Melanocyte of skin (primary cell): Measurements from ENCODE around the gene ZBTB21. TPM values are rescaled to one million over a fixed set of nuclear protein-coding genes. Genes with fewer than 3 reads are reported as not detected.

Experiments used
- total RNA-seq, 2 donors: library from RNA; depleted of rRNA; stranded (reverse); fragments of >200 nt; gene quantifications; 2 replicates each; pipeline ENCODE4 v1.2.3, GENCODE V29; 2012

The ZBTB21 gene
- 10 to 100 TPM; 14.8 to 16.7 TPM for total RNA-seq

GRCh38 chr21:42009831-42010506 lies at the start of gene ZBTB21:
TSS of gene ZBTB21 (minus strand) at chr21:42010360. CDS start at chr21:41994095, 16,265 bp downstream.

GRCh38 chr21:41953831-41954653 lies 56.1 kb downstream of the ZBTB21 start, which contains the start of gene C2CD2:
TSS of gene C2CD2 (minus strand) at chr21:41954018. CDS start at chr21:41953648, 370 bp downstream.

Other genes starting within 250 kb of the ZBTB21 start
- 100 to 1,000 TPM in 1 of 2 donors, 10 to 100 TPM in 1; 85.9 to 103 TPM for gene RIPK4, start 243.3 kb downstream of the ZBTB21 start, total RNA-seq
- gene PRDM15, start 131.0 kb downstream of the ZBTB21 start, total RNA-seq = 1 to 10 TPM; 4.5 to 6.3 TPM
- gene C2CD2, start 56.3 kb downstream of the ZBTB21 start, total RNA-seq = 10 to 100 TPM; 11.7 to 16.7 TPM
- gene UMODL1, start 61.0 kb upstream of the ZBTB21 start, total RNA-seq = not detected
- under 1 TPM in 1 of 2 donors, not detected in 1; under 0.01 TPM for gene ABCG1, start 208.8 kb upstream of the ZBTB21 start, total RNA-seq